HUDEP-2 (cell line): ENCODE data around the gene LTF.

ENCODE experiments used
- DNase-seq, 76 experiments: peaks; one replicate each; lab custom pipeline; 2025; ENCODE audit not compliant: unreplicated experiment in 76 of 76; lab: John Stamatoyannopoulos, UW

Gene LTF

DNA sequence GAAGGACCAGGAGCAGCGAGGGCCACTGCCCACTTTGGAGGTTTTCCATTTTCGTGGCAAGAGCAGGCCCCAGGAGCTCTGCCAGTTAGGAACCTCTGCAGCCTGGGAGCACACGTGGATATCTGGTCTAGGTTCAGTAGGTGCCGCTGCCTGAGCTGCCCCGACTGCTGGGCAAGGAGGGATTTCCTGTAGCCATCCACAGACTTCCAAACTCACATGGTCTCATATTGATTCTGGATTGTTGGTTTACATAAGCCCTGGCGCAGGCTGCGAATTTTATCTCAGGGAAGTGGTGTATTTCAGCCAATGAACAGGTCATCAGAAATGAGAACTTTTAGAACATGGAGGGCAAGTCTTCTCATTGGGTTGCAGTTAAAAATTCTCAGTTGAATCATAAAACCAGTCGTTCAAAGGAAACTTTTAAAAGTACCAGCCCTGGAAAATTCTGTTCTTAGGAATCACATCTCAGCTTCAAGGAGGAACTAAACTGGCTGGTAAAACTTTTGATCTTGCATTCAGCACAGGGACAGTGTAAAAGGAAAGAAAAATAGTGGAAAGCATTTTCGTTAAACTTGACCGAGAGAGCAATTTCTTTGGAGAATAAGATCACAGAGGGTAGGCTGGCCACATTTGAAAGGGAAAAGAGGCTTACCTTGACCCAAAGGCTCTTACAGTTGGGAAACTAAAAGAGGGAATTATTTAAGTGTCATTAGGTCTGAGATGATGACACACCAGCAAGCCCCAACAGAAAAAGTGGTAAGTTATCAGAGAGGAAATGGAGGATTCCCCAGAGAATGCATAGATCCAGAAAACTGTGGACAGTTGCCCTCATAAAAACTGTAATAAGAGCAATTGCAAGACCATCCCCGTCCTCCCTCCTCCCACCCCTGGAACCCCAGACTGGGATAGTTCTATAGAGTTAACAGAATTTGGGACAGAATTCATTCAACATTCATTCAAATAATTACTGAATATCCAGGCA is 26.7 kb upstream of the LTF start:
- DNase-seq: no peak

- peak in 6 of 76 experiments; percentile 6 to 28 (median 14) for DNase-seq
Measured at GRCh38 chr3:46490338-46491084, 25.8 kb upstream of the LTF start.

DNA sequence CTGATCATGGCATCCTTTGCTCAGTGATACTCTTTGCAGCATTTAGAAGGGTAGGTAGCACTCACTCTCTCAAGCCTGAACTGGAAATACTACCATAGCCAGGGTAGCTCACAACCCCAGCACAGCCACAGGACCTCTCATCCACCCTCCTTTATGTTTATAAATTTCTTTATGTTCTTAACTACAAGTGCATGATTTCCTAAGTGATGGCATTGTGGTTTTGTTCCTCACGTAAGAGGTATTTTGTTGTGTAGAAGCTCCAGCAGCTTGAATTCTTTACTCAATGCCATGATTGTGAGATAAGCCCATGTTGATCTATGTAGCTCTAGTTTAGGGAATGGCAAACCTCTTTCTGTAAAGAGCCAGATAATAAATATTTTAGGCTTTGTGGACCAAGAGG is 25.2 kb upstream of the LTF start:
- DNase-seq: no peak

DNA sequence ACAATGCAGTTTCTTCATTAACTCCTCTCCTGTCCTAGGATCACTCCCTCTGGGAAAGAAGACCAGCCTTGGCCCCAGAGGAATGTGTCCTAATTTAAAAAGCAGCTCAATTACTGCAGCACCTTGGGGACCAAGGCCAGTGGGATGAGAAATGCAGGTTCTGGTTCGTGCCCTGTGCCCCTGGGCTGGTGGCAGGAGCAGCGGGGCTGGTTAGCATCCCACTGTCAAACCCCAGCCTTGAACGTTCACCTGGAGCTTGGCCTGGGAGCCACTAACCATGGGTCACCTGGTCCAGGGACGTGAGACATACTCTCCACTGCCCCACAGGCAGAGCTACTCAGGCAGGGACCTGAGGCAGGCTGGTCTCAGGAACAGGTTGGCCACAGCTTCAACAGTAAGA is 24.7 kb upstream of the LTF start:
- no peak for DNase-seq

DNA sequence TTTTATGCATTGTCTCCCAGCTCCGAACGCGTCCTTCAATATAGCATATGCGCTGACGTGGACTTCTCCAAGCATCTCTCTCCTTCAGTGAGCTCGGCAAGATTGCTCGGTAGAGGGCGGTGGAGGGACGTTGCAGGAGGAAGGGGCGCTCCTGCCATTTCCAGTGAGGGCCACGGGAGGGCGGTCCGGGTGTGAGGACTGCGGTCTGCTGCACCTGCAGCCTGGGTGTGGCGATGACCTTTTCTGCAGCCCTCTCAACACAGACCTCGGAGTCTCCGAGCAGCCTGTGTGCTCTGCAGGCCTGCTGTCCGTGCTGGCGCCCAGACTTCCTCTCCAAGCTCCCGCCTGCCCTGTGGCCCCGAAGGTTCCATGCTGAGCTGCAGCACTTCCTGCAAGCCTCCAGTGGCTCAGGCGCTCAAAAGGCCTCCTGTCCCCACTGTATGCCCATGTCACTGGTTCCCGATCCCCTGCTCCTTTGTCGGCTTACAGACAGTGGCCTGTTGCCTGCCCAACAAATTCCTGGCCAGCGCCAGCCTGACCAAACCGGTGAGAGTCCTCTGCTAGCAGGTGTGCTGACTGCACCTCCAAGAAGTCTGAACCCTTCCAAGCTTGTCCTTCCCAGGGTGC is 24.1 kb upstream of the LTF start:
- DNase-seq: peak in 74 of 76 experiments; percentile 42 to 95 (median 85)

GRCh38 chr3:46485779-46486175 is 21.1 kb upstream of the LTF start:
- DNase-seq: no peak

GRCh38 chr3:46484911-46485778 is 20.4 kb upstream of the LTF start:
- DNase-seq: no peak

GRCh38 chr3:46484388-46484787 is 19.7 kb upstream of the LTF start:
- no peak for DNase-seq

DNA sequence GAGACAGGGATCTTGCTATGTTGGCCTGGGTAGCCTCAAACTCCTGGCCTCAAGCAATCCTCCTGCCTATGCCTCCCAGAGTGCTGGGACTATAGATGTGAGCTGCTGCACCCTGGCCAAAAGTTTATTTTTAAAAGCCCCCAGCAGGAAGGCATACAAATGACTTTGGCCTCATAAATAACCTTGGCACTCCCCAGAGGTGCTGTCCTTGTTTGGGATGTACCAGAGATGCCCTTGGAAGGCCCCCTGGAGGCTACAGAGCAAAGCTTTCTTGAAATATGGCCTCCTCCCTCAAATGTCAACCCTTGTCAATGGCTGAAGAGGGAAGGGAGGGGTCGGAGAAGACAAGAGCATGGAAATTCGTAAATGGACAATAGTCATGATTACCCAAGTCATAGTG is 19.1 kb upstream of the LTF start:
- peak in 8 of 76 experiments; percentile 9 to 19 (median 14) for DNase-seq

DNA sequence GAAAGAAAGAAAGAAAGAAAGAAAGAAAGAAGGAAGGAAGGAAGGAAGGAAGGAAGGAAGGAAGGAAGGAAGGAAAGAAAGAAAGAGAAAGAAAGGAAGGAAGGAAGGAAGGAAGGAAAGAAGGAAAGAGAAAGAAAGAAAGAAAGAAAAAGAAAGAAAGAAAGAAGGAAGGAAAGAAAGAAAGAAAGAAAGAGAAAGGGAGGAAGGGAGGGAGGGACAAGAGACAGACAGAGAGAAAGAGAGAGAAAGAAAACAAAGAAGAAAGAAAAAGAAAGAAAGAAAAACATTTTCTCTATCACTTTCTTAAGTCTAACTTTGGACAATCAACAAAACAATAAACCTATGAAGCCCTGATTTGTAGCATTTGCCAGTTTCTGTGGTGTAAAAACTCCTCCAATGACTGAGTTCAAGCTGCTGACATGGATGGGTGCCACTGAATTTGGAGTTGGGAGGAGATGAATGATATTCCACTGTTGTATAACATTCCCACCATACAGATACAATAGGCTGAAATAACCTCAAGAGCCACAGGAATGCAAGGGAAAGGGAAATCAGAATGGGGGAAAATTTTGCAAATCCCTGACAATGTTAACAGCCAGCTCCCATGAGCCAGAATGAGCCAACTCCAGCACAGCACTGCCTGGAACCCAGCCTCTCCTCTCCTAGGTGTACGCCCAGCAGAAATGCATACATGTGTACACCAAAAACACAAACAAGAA is 18.1 kb upstream of the LTF start:
- no peak for DNase-seq

GRCh38 chr3:46481636-46482035 is 16.9 kb upstream of the LTF start:
- DNase-seq: no peak

DNA sequence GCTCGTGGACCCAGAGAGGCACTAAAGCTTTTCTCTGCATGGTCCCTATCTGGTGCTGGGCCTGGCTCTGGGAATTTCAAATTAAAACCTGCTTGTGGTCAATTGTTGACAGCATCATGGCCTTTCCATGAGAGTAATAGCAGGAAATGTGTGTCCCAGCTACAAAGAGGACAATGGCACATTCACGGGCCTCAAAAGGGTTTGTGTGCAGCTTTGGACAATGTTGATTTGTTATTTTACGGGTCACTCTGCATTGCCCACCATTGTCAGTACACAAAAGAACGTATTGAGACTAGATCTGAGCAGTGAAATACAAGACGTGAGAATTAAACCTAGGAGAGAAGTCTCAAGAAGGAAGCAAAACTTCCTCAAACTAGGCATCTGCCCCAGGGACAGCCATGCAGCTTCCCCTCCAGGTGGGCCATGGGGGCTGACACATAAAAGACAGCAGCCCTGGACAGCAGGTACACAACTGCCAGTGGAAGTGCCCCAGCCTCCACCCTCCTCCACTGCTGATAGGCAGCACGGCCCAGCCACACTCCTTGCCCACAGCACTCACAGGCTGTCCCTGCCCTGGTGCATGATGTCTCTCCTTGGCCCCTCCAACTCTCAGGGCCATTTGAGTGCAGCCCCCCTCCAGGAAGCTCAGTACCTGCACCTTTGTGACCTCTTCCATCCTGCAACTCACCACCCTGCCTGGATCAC is 15.9 kb upstream of the LTF start:
- no peak for DNase-seq

GRCh38 chr3:46479696-46480095 is 15.0 kb upstream of the LTF start:
- DNase-seq: no peak

GRCh38 chr3:46479021-46479420 is 14.3 kb upstream of the LTF start:
- no peak for DNase-seq

GRCh38 chr3:46478341-46478740 is 13.6 kb upstream of the LTF start:
- no peak for DNase-seq

DNA sequence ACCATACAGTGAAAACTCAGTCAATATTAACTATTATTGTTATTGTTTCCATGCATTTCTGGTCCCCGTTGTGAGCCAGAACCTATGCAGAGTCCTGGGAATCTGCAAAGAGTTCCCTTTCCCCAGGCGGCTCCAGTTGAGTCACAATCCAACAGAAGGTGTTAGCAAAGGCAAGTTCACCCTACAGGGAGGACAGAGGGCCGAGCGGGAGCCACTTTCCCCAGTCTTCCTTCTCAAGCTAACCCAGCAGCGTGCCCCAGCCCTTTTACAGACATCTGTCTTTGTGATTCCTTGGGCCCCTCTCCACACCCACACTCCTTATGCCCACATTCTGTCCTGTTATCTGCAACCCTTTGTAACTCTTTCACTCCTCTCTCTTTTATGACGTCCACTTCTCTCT is 13.1 kb upstream of the LTF start:
- DNase-seq: no peak

GRCh38 chr3:46477145-46477544 is 12.4 kb upstream of the LTF start:
- no peak for DNase-seq

GRCh38 chr3:46472736-46473135 is 8.0 kb upstream of the LTF start:
- DNase-seq: no peak

GRCh38 chr3:46471371-46471914 is 6.7 kb upstream of the LTF start:
- DNase-seq: no peak
